Lower leg skin (tissue), 3 donors: ENCODE data around the gene CSTB.

Experiments
- POLR2A ChIP-seq, 2 donors: fragments of 450-650 bp; IDR thresholded peaks; one replicate each; pipeline ENCODE4 v1.6.1; 2016 to 2017; ENCODE audit warnings: antibody characterized with exemption in 2 of 2, mild to moderate bottlenecking in 1 of 2, moderate library complexity in 1 of 2
- TF ChIP-seq, protein P1 (sequence below), 3 donors: fragments of 450-650 bp; IDR thresholded peaks; one replicate each; pipeline ENCODE4 v1.5.1; 2016; ENCODE audit warnings: antibody characterized with exemption in 3 of 3, mild to moderate bottlenecking in 3 of 3, moderate library complexity in 2 of 3

- TF ChIP-seq, protein P1, sequence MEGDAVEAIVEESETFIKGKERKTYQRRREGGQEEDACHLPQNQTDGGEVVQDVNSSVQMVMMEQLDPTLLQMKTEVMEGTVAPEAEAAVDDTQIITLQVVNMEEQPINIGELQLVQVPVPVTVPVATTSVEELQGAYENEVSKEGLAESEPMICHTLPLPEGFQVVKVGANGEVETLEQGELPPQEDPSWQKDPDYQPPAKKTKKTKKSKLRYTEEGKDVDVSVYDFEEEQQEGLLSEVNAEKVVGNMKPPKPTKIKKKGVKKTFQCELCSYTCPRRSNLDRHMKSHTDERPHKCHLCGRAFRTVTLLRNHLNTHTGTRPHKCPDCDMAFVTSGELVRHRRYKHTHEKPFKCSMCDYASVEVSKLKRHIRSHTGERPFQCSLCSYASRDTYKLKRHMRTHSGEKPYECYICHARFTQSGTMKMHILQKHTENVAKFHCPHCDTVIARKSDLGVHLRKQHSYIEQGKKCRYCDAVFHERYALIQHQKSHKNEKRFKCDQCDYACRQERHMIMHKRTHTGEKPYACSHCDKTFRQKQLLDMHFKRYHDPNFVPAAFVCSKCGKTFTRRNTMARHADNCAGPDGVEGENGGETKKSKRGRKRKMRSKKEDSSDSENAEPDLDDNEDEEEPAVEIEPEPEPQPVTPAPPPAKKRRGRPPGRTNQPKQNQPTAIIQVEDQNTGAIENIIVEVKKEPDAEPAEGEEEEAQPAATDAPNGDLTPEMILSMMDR (IDR thresholded peaks at IDR 0.05), result no peak
- no peak for TF ChIP-seq POLR2A (IDR thresholded peaks at IDR 0.05)
These were observed 30.1 kb upstream of the CSTB start for GRCh38 chr21:43806017-43806710.
